K562 (cell line): Measurements from ENCODE around the gene MKRN1. TPM values are rescaled to one million over a fixed set of nuclear protein-coding genes. Genes with fewer than 3 reads are reported as not detected.
A peak's percentile ranks its signal among the peaks of the same experiment; 100 is the strongest.

Source experiments
- ARHGAP35 ChIP-seq: fragments of 450-650 bp; IDR thresholded peaks from 2 replicates; pipeline ENCODE4 v1.6.1; 2018; ENCODE audit not compliant: partially characterized antibody
- BRD4 ChIP-seq: fragments of 200-600 bp; sonication (generic); IDR thresholded peaks from 2 replicates; pipeline ENCODE4 v1.6.1; 2017; ENCODE audit warnings: inconsistent platforms
- JUNB ChIP-seq: fragments of 450-650 bp; formaldehyde crosslinking; conservative IDR thresholded peaks from 2 replicates; pipeline ENCODE4 v1.4.0; 2020; ENCODE audit warnings: mild to moderate bottlenecking
- JUND ChIP-seq, 2 experiments: IDR thresholded peaks; 2 replicates in 1 of 2; 3 replicates in 1 of 2; pipeline ENCODE4 v1.6.1; 2011; ENCODE audit warnings: borderline replicate concordance in 2 of 2, low read depth in 2 of 2, low read length in 2 of 2, improper control_type of control experiment in 1 of 2, missing biosample characterization in 1 of 2, missing genetic modification characterization in 1 of 2, missing genetic modification reagents in 1 of 2
- MITF ChIP-seq: IDR thresholded peaks from 2 replicates; pipeline ENCODE4 v1.6.1; 2014; ENCODE audit warnings: antibody characterized with exemption
- MTA3 ChIP-seq: fragments of 450-650 bp; formaldehyde crosslinking; IDR thresholded peaks from 2 replicates; pipeline ENCODE4 v1.6.1; 2017; ENCODE audit warnings: mild to moderate bottlenecking, borderline replicate concordance
- NBN ChIP-seq: fragments of 450-650 bp; IDR thresholded peaks from 2 replicates; pipeline ENCODE4 v1.6.1; 2016; ENCODE audit warnings: low read depth, mild to moderate bottlenecking
- NCOA4 ChIP-seq: fragments of 450-650 bp; IDR thresholded peaks from 2 replicates; pipeline ENCODE4 v1.6.1; 2018; ENCODE audit warnings: mild to moderate bottlenecking; ENCODE audit not compliant: partially characterized antibody
- RBM14 ChIP-seq: fragments of 200-400 bp; formaldehyde crosslinking; IDR thresholded peaks from 2 replicates; pipeline ENCODE4 v1.6.1; 2018; ENCODE audit warnings: low read depth, mild to moderate bottlenecking, low read length, moderate library complexity, borderline replicate concordance; ENCODE audit not compliant: insufficient read depth
- RBM17 ChIP-seq: fragments of 200-400 bp; formaldehyde crosslinking; IDR thresholded peaks from 2 replicates; pipeline ENCODE4 v1.6.1; 2017; ENCODE audit warnings: low read depth, mild to moderate bottlenecking, low read length, borderline replicate concordance
- SIN3B ChIP-seq: fragments of 450-650 bp; IDR thresholded peaks from 2 replicates; pipeline ENCODE4 v1.6.1; 2017; ENCODE audit warnings: low read depth, mild to moderate bottlenecking, moderate library complexity
- TRIM28 ChIP-seq: fragments of 450-650 bp; IDR thresholded peaks from 2 replicates; pipeline ENCODE4 v1.6.1; 2017
- ZNF134 ChIP-seq: fragments of 250-450 bp; sonication (Bioruptor Pico); conservative IDR thresholded peaks from 2 replicates; pipeline ENCODE4 v1.4.0; 2020
- ZNF41 ChIP-seq: fragments of 250-450 bp; sonication (Bioruptor Pico); conservative IDR thresholded peaks from 2 replicates; pipeline ENCODE4 v1.4.0; 2020; ENCODE audit warnings: mild to moderate bottlenecking
- ZNF431 ChIP-seq: sonication (generic); formaldehyde crosslinking; IDR thresholded peaks from 2 replicates; pipeline ENCODE4 v1.8.0; 2022; ENCODE audit warnings: mild to moderate bottlenecking, missing genetic modification reagents
- ZNF583 ChIP-seq: fragments of 250-450 bp; sonication (Bioruptor Pico); IDR thresholded peaks from 2 replicates; pipeline ENCODE4 v1.4.0; 2020
- ZNF639 ChIP-seq, 2 experiments: fragments of 200-800 bp in 1 of 2; sonication (Bioruptor generic) in 1 of 2; sonication (generic) in 1 of 2; formaldehyde crosslinking in 1 of 2; IDR thresholded peaks in 1 of 2; conservative IDR thresholded peaks in 1 of 2; 2 replicates each; pipeline versions ENCODE4 v1.5.0 to v1.6.1; 2016 to 2020; ENCODE audit warnings: missing compliant biosample characterization in 1 of 2, missing genetic modification characterization in 1 of 2, missing genetic modification reagents in 1 of 2
- ZNF707 ChIP-seq: fragments of 250-450 bp; sonication (Bioruptor Pico); conservative IDR thresholded peaks from 2 replicates; pipeline ENCODE4 v1.8.0; 2022; ENCODE audit warnings: inconsistent platforms, mild to moderate bottlenecking, moderate library complexity
- ZNF740 ChIP-seq, 3 experiments: fragments of 200-800 bp in 1 of 3; sonication (Bioruptor generic) in 1 of 3; sonication (generic) in 1 of 3; formaldehyde crosslinking in 1 of 3; IDR thresholded peaks; 2 replicates each; pipeline versions ENCODE4 v1.6.1 to v1.8.0; 2016 to 2022; ENCODE audit warnings: mild to moderate bottlenecking in 2 of 3, missing compliant biosample characterization in 2 of 3, missing genetic modification characterization in 2 of 3, missing genetic modification reagents in 1 of 3
- polyA plus RNA-seq, 8 experiments: library from polyadenylated mRNA; depleted of rRNA in 4 of 8; stranded (reverse) in 5 of 8; unstranded in 3 of 8; fragments of >200 nt; fragmentation: Nextera tagmentation in 2 of 8; fragmentation: Illumina TruSeq in 1 of 8; extraction: Ambion mirVana in 2 of 8; extraction: Trizol in 1 of 8; gene quantifications; 2 replicates each; pipeline versions ENCODE4 v1.2.1 to v1.2.3, GENCODE V29; 2011 to 2014; ENCODE audit warnings: inconsistent platforms in 1 of 8, missing spikeins in 1 of 8
- total RNA-seq, 7 experiments: library from RNA; depleted of rRNA in 6 of 7; stranded (reverse); fragments of >200 nt in 6 of 7; fragmentation: Illumina TruSeq in 2 of 7; extraction: Trizol in 2 of 7; gene quantifications; 2 replicates each; pipeline versions ENCODE4 v1.2.1 to v1.2.3, GENCODE V29; 2011 to 2021; ENCODE audit warnings: low replicate concordance in 1 of 7

Gene MKRN1
- total and polyA plus RNA-seq, 9 of the 15 experiments (the other 6 are each of a cell fraction or from before 2014, with no cell fraction given) = 30.5 to 90.3 (median 76.0) TPM

DNA sequence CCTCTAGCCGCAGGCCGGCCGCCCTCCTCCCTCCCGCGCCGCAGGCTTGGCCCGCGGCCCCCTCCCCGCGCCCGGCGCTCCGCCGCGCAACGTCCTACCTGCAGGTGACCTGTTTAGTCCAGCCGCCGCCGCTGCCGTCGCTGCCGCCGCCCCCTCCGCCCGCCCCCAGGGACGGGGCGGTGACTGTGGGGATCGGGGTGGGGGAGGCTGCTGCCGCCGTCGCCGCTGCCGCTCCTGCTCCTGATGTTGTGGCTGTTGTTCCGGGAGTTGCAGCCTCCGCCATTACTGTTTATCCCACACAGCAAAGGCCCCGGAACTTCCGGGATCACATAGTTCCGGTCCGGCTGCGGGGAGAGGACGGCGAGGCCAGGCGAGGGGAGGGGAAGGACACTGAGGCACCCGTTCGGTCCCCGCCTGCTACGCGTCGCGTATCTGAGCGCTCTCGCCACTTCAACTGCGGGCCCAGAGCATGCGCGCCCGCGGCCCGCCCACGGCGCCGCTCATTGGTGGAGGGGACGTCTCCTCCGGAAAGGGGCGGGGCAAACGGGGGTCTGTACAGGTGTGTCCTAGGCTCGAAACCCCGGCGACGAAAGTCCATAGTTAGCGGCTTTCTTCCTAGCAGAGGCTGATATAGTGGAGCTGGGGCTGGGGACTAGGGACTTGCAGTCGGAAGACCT, at the start of gene MKRN1 (continued):
- no peak; the same call in none of the 2 replicates for TF ChIP-seq MITF
- 0 out of 2 replicates have a peak, but pooled peaks have one; percentile 22 for TF ChIP-seq JUNB (CRISPR knock-in tag)
- TF ChIP-seq ZNF134 (CRISPR knock-in tag) = 0 out of 2 replicates have a peak, but pooled peaks have one; percentile 9
- peak; percentile 87 for TF ChIP-seq SIN3B
- no peak for TF ChIP-seq ARHGAP35
- TF ChIP-seq NBN = peak; percentile 50; the same call in 1 of the 2 replicates
- no peak for TF ChIP-seq NCOA4
- peak; percentile 76; the same call in 1 of the 2 replicates for TF ChIP-seq MTA3
- peak; percentile 67 for TF ChIP-seq JUND (IDR thresholded peaks at IDR 0.05; ENCODE audit: borderline replicate concordance, low read depth, low read length)
- no peak; the same call in 2 of the 3 replicates for TF ChIP-seq JUND (tag; IDR thresholded peaks at IDR 0.05; ENCODE audit: borderline replicate concordance, low read depth, low read length)
- no peak for TF ChIP-seq RBM17
- TF ChIP-seq ZNF431 (CRISPR knock-in tag) = peak; percentile 86
- no peak for TF ChIP-seq RBM14
- peak; percentile 15; the same call in 1 of the 2 replicates for TF ChIP-seq TRIM28
- TF ChIP-seq ZNF707 (CRISPR knock-in tag) = no peak
- TF ChIP-seq BRD4 = peak; percentile 81; the same call in 1 of the 2 replicates
- TF ChIP-seq ZNF740 (CRISPR knock-in tag; IDR thresholded peaks at IDR 0.05) = peak; percentile 34; the same call in 1 of the 2 replicates
- TF ChIP-seq ZNF740 (tag; IDR thresholded peaks at IDR 0.05) = no peak; a peak in 1 of 4 replicates
- no peak for TF ChIP-seq ZNF41 (CRISPR knock-in tag)
- TF ChIP-seq ZNF639 (CRISPR knock-in tag; conservative IDR thresholded peaks at IDR 0.05 in 1 of 2, IDR thresholded peaks at IDR 0.05 in 1 of 2) = peak in 1 of 2 experiments; percentile 91; a peak in 2 of 4 replicates
- TF ChIP-seq ZNF583 = no peak
